ENCODE results near the gene OR2AT4. TPM values are rescaled to one million over a fixed set of nuclear protein-coding genes. Genes with fewer than 3 reads are reported as not detected.
"Not testable (repeated sequence)": the region's sequence is repeated elsewhere in the genome, so short reads cannot be mapped to it uniquely, and the experiment has no call there.

Gene OR2AT4
- total and polyA plus RNA-seq, 2 experiments from 2014 or later, result not detected

DNA sequence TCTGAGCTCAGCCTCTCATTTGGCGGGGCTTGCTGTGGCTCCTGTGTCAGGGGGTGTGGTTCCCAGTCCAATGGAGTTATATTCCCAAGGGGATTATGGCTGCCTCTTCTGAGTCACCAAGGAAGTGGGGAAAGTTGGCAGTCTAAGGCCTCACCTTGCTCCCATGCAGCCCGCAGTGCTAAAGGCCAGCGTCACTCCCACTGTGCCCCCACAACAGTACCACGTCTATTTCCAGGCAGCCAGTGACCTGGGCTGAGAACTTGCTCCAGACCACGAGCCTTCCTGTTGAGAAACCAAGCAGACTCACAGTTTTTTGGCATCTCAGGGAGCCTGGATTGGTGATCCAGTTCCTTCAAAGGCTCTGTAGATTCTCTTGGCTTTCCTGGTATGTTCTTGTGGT lies 45.6 kb downstream of the OR2AT4 start:
- H3K9me3 ChIP-seq (ENCODE audit: low read depth), result no peaks in the 10 kb centered on the region
- TF ChIP-seq, protein P1, sequence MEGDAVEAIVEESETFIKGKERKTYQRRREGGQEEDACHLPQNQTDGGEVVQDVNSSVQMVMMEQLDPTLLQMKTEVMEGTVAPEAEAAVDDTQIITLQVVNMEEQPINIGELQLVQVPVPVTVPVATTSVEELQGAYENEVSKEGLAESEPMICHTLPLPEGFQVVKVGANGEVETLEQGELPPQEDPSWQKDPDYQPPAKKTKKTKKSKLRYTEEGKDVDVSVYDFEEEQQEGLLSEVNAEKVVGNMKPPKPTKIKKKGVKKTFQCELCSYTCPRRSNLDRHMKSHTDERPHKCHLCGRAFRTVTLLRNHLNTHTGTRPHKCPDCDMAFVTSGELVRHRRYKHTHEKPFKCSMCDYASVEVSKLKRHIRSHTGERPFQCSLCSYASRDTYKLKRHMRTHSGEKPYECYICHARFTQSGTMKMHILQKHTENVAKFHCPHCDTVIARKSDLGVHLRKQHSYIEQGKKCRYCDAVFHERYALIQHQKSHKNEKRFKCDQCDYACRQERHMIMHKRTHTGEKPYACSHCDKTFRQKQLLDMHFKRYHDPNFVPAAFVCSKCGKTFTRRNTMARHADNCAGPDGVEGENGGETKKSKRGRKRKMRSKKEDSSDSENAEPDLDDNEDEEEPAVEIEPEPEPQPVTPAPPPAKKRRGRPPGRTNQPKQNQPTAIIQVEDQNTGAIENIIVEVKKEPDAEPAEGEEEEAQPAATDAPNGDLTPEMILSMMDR (IDR thresholded peaks at IDR 0.05; ENCODE audit: low read depth, low read length), result no peak
- H3K36me3 ChIP-seq, result no peaks in the 10 kb centered on the region
- no peaks in the 10 kb centered on the region for H3K27me3 ChIP-seq
- no peak overlapping the region for H3K27ac ChIP-seq
- peak in 1 of 2 donors; percentile 25 for DNase-seq (ENCODE audit: low read depth in 1 of 2, low spot score in 1 of 2)
- H3K4me1 ChIP-seq (ENCODE audit: low read depth), result no peaks in the 10 kb centered on the region
- H3K4me3 ChIP-seq, result no peak overlapping the region

DNA sequence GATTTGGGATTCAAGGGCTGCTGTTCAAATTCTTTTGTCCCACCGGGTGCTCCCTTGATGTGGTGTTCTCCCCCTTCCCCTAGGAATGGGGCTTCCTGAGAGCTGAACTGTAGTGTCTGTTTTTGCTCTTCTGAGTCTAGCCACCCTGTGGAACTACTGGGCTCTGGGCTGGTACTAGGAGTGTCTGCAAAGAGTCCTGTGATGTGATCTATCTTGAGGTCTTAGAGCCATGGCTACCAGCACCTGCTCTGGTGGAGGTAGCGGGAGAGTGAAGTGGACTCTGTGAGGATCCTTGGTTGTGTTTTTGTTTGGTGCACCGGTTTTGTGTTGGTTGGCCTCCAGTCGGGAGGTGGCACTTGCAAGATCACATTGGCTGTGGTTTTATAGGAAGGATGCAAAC lies 46.2 kb downstream of the OR2AT4 start:
- no peaks in the 10 kb centered on the region for H3K36me3 ChIP-seq
- H3K27ac ChIP-seq, result no peak overlapping the region
- H3K27me3 ChIP-seq, result no peaks in the 10 kb centered on the region
- no peak overlapping the region for H3K4me3 ChIP-seq
- no peak for DNase-seq (ENCODE audit: low read depth in 1 of 2, low spot score in 1 of 2)
- no peaks in the 10 kb centered on the region for H3K4me1 ChIP-seq (ENCODE audit: low read depth)
- H3K9me3 ChIP-seq (ENCODE audit: low read depth), result no peaks in the 10 kb centered on the region
- TF ChIP-seq, protein P1 (IDR thresholded peaks at IDR 0.05; ENCODE audit: low read depth, low read length), result no peak

DNA sequence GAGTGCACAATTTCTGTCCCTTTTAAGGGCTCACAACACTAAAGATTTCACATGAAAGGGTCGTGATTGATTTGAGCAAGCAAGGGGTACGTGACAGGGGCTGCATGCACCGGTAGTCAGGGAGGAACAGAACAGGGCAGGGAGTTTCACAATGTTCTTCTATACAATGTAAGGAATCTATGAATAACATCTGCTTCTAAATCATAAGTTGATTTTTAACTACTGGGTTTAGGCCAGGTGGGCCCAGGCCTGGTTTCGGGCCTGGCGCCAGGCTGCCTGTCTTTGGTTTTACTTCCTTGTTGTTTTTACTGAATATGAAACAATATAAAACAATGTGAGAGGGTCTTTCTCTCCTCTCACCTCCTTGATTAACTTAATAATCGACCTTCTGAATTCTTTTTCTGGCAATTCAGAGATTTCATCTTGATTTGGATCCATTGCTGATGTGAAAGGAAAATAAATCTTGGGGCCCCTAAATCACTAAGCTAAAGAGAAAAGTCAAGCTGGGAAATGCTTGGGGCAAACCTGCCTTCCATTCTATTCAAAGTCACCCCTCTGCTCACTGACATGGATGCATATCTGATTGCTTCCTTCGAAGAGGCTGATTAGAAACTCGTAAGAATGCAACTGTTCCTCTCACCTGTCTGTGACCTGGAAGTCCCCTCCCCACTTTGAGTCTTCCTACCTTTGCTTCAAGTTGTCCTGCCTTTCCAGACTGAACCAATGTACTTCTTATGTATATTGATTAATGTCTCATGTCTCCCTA lies 47.0 kb downstream of the OR2AT4 start:
- not testable (repeated sequence) for H3K27ac ChIP-seq; H3K9me3 ChIP-seq (ENCODE audit: low read depth); H3K4me1 ChIP-seq (ENCODE audit: low read depth); H3K36me3 ChIP-seq; H3K4me3 ChIP-seq; H3K27me3 ChIP-seq; DNase-seq (ENCODE audit: low read depth in 1 of 2, low spot score in 1 of 2)

DNA sequence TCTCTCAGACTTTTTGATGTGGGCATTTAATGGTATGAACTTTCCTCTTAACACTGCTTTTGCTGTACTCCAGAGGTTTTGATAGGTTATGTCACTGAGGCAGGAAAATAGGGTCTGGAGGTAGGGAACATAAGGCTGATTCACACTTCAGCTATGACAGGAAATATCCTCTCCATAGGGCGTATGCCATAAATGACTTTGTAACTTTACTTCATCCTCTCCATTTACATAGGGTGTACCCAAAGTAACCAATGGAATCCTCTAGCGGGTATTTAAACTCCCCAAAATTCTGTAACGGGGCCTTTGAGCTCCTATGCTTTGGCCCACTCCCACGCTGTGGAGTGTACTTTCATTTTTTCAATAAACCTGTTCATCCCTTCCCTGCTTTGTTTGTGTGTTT lies 49.5 kb downstream of the OR2AT4 start:
- DNase-seq (ENCODE audit: low read depth in 1 of 2, low spot score in 1 of 2), result no peak
- TF ChIP-seq, protein P1 (IDR thresholded peaks at IDR 0.05; ENCODE audit: low read depth, low read length), result no peak
- Histone ChIP-seq H3K36me3 (no peaks in the 10 kb centered on the region), H3K27me3 (no peaks in the 10 kb centered on the region), H3K9me3 (ENCODE audit: low read depth) (no peaks in the 10 kb centered on the region), H3K4me3 (no peak overlapping the region), H3K4me1 (ENCODE audit: low read depth) (no peaks in the 10 kb centered on the region), H3K27ac (no peak overlapping the region)

DNA sequence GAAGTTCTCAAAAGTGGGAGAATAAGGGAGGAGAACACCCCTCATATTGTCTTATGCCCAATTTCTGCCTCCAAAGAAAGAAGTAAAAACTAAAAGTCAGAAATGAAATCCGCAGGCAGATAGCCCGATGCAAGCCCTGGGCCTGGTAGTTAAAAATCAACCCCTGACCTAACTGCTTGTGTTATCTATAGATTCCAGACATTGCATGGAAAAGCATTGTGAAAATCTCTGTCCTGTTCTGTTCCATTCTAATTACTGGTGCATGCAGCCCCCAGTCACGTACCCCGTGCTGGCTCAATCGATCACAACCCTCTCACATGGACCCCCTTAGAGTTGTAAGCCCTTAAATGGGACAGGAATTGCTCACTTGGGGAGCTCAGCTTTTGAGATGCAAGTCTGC lies 50.0 kb downstream of the OR2AT4 start:
- not testable (repeated sequence) for H3K4me3 ChIP-seq; H3K4me1 ChIP-seq (ENCODE audit: low read depth); H3K27me3 ChIP-seq; DNase-seq (ENCODE audit: low read depth in 1 of 2, low spot score in 1 of 2); H3K36me3 ChIP-seq; H3K9me3 ChIP-seq (ENCODE audit: low read depth); H3K27ac ChIP-seq

DNA sequence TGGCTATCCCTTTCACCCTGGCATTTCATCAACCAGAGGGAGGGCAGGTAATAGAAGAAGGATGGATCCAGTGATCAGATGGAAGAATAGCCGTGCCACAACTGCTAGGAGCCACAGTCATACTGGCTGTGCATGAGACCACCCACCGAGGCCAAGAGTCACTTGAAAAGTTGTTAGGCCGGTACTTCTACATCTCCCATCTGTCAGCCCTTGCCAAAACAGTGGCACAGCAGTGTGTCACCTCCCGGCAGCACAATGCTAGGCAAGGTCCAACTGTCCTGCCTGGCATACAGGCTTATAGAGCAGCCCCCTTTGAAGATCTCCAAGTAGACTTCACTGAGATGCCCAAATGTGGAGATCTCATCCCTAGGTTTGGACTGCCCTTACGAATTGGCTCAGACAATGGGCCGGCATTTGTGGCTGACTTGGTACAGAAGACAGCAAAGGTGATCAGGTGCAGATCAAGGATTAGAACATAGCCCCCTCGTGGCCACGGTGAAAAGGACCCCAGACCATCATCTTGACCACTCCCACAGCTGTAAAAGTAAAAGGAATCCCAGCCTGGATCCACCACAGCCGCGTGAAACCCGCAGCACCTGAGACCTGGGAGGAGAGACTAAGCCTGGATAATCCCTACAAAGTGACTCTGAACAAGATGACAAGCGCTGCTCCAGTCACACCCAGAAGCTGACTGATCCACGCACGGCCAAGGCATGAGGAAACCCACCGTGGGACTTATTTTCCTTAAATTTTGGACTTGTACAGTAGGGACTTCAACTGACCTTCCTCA lies 52.1 kb downstream of the OR2AT4 start:
- DNase-seq (ENCODE audit: low read depth in 1 of 2, low spot score in 1 of 2); H3K36me3 ChIP-seq; H3K4me3 ChIP-seq: not testable (repeated sequence)

DNA sequence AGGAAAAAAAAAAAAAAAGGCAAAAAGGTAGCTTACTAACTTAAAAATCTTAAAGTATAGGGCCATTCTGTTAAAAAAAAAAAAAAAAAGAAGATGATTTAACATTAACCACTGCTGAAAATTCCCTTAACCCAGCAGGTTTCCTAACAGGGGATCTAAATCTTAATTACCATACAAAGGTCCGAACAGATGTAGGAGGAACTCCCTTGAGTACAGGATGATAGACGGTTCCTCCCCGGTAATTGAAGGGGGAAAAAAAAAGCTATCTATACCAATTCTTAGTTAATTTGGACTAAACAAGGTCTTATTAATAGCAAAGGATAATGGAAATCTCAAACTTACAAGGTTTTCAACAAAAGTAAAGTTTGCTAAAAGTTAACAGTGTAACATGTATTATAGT lies 54.9 kb downstream of the OR2AT4 start:
- H3K27me3 ChIP-seq; H3K9me3 ChIP-seq (ENCODE audit: low read depth); H3K4me3 ChIP-seq; H3K36me3 ChIP-seq; DNase-seq (ENCODE audit: low read depth in 1 of 2, low spot score in 1 of 2); H3K4me1 ChIP-seq (ENCODE audit: low read depth); H3K27ac ChIP-seq: not testable (repeated sequence)

More for the DNA sequence above, 52.1 kb downstream of the OR2AT4 start:
- not testable (repeated sequence) for H3K9me3 ChIP-seq (ENCODE audit: low read depth); H3K27me3 ChIP-seq; H3K4me1 ChIP-seq (ENCODE audit: low read depth); H3K27ac ChIP-seq
